Activated naive CD4-positive, alpha-beta T cell treated with anti-CD3 and anti-CD28 coated beads for 36 hours (primary cell): ENCODE results near the gene MRI1. TPM values are rescaled to one million over a fixed set of nuclear protein-coding genes. Genes with fewer than 3 reads are reported as not detected.

ENCODE experiments used
- CTCF ChIA-PET: fragments of 350-600 bp; sonication (Branson Sonifier 250); formaldehyde crosslinking; loops from one replicate; lab custom pipeline; 2021; ENCODE audit warnings: antibody characterized with exemption; lab: Charles Lee
- DNase-seq: peaks from one replicate; pipeline ENCODE4 v3.0.0-alpha.2; 2020
- H3K27ac Mint-ChIP-seq: one replicate; pipeline ENCODE4 v1.8.0; 2021; ENCODE audit warnings: mild to moderate bottlenecking, mixed read lengths
- H3K27me3 Mint-ChIP-seq: one replicate; pipeline ENCODE4 v1.8.0; 2021; ENCODE audit warnings: low read depth, mixed read lengths
- H3K36me3 Mint-ChIP-seq: one replicate; pipeline ENCODE4 v1.8.0; 2021; ENCODE audit warnings: low read depth, mixed read lengths
- H3K4me1 Mint-ChIP-seq: one replicate; pipeline ENCODE4 v1.8.0; 2021; ENCODE audit warnings: low read depth, mixed read lengths
- H3K4me3 Mint-ChIP-seq: one replicate; pipeline ENCODE4 v1.8.0; 2021; ENCODE audit warnings: mild to moderate bottlenecking, moderate library complexity, mixed read lengths
- H3K9me3 Mint-ChIP-seq: one replicate; pipeline ENCODE4 v1.8.0; 2021; ENCODE audit warnings: mixed read lengths
- intact Hi-C: fragments of 100-400 bp; cut with micrococcal nuclease; formaldehyde crosslinking; loops from one replicate; pipeline ENCODE4 v1.15.1; 2023
- total RNA-seq, 2 experiments: library from RNA; stranded (reverse); gene quantifications; one replicate each; pipeline ENCODE4 v1.2.3, GENCODE V29; 2021

The MRI1 gene
- total RNA-seq: 10 to 100 TPM; 14.0 to 14.8 TPM

DNA sequence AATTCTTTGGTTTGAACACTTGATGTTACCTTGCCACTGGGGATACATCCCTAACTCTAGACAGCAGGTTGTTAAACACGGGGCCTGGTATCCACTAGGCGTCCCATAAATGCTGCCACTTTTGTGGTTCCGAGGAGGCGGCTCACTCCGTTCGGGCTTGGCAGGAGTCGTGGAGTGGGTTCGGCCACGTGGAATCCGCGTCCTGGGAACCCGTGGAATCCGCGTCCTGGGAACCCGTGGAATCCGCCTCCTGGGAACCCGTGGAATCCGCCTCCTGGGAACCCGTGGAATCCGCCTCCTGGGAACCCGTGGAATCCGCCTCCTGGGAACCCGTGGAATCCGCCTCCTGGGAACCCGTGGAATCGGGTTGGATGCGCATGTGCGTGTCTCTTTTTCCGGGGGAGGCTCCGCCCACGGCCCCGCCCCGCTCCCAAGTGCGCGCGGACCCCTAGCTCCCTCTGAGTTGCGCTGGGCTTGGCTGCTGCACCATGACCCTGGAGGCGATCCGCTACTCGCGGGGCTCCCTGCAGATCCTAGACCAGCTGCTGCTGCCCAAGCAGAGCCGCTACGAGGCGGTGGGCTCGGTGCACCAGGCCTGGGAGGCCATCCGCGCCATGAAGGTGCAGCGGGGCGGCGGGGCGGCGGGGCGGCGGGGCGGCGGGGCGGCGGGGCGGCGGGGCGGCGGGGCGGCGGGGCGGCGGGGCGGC is at the start of gene MRI1:
Gene MRI1, plus strand, starts transcription at position 422 of the 707 bp plus-strand sequence. Its CDS starts 67 bp downstream, at position 489.
- intact Hi-C loops: no loop called here

GRCh38 chr19:13717194-13717643 is 47.1 kb upstream of the MRI1 start:
- no peak for DNase-seq
- H3K36me3 Mint-ChIP-seq: no peaks in the 10 kb centered on the region
- intact Hi-C loops: no loop called here
- CTCF ChIA-PET: no interaction called here
- H3K4me3 Mint-ChIP-seq: no peak overlapping the region
- H3K27me3 Mint-ChIP-seq: peaks cover 13% of the 10 kb centered on the region
- no peak overlapping the region for H3K27ac Mint-ChIP-seq
- H3K4me1 Mint-ChIP-seq: peaks cover 2% of the 10 kb centered on the region
- peaks cover 6% of the 10 kb centered on the region for H3K9me3 Mint-ChIP-seq

More for the DNA sequence above, at the start of gene MRI1:
- H3K27ac Mint-ChIP-seq: no peak within 1 kb of the TSS
- peaks cover 13% of the 10 kb centered on the region for H3K36me3 Mint-ChIP-seq
- H3K4me1 Mint-ChIP-seq: peaks cover 9% of the 10 kb centered on the region
- H3K9me3 Mint-ChIP-seq: no peaks in the 10 kb centered on the region
- DNase-seq: peak; percentile 42
- CTCF ChIA-PET: interaction anchor here (0.8 kb wide), 2 partner anchors 75 to 98 kb away, joined by 3 read pairs; no protein-coding TSS in a partner anchor
- H3K27me3 Mint-ChIP-seq: no peaks in the 10 kb centered on the region
- peak within 1 kb of the TSS; percentile 79 for H3K4me3 Mint-ChIP-seq

DNA sequence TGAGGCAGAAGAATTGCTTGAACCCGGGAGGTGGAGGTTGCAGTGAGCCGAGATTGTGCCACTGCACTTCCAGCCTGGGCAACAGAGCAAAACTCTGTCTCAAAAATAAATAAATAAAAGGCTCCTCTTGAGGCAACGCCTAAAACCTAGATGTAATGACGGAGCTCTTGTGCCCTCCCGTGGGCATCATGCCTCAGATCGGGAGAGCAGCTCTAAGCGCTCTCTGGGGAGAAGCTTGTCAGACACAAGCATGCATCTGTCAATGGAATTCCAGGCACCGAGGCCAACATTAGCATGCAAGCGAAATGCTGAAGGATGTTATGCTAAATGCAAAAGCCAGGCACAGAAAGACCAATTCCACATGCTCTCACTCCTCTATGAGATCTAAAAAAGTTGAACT is 45.6 kb upstream of the MRI1 start:
- Mint-ChIP-seq H3K27me3 (peaks cover 13% of the 10 kb centered on the region), H3K9me3 (peaks cover 6% of the 10 kb centered on the region), H3K4me1 (peaks cover 2% of the 10 kb centered on the region), H3K4me3 (no peak overlapping the region), H3K36me3 (no peaks in the 10 kb centered on the region), H3K27ac (no peak overlapping the region)
- intact Hi-C loops: no loop called here
- CTCF ChIA-PET: interaction anchor here (0.8 kb wide), 1 partner anchor 125 kb away, joined by 3 read pairs; no protein-coding TSS in a partner anchor
- no peak for DNase-seq

DNA sequence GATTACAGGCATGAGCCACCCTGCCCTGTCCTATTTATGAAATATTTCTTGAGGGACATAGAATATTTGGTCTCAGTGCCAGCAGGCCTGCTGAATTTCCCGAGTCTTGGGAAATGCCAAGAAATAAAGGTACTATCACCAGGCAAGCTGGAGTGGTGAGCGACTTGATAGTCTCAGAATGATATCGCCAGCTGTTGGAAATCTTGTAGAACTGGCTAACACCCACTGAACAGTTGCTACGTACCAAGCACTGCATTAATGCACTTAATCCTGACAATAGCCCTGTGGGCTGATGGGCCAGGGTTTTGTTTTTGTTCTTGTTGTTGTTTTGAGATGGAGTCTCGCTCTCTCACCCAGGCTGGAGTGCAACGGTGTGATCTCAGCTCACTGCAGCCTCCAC is 42.2 kb upstream of the MRI1 start:
- DNase-seq: no peak
- Mint-ChIP-seq H3K9me3 (no peaks in the 10 kb centered on the region), H3K4me3 (no peak overlapping the region), H3K36me3 (no peaks in the 10 kb centered on the region), H3K27ac (no peak overlapping the region), H3K27me3 (peaks cover 5% of the 10 kb centered on the region), H3K4me1 (no peaks in the 10 kb centered on the region)
- CTCF ChIA-PET: interaction anchor here (0.5 to 1.0 kb wide), 2 partner anchors 10 to 134 kb away, joined by 4 to 7 read pairs; no protein-coding TSS in a partner anchor
- intact Hi-C loops: no loop called here

DNA sequence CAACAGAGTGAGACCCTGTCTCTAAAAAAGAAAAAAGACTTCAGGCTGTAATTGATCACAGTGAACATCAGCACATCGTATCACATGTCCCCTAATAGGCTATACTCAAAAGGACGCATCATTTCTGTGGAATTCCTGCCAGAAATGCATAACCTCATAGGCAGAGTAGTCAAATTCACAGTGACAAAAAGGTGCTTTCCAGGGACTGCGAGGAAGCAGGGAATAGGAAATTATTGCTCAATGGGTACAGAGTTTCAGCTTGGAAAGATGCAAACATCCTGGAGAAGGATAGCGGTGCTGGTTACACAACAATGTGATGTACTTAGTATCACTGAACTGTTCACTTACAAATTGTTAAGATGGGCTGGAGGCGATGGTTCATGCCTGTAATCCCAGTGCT is 41.1 kb upstream of the MRI1 start:
- Mint-ChIP-seq H3K36me3 (no peaks in the 10 kb centered on the region), H3K4me3 (no peak overlapping the region), H3K27ac (no peak overlapping the region), H3K27me3 (no peaks in the 10 kb centered on the region), H3K4me1 (no peaks in the 10 kb centered on the region), H3K9me3 (no peaks in the 10 kb centered on the region)
- intact Hi-C loops: no loop called here
- CTCF ChIA-PET: no interaction called here
- DNase-seq: no peak

- DNase-seq: no peak
Measured at GRCh38 chr19:13726323-13726722, 38.0 kb upstream of the MRI1 start.

GRCh38 chr19:13727798-13728197 is 36.5 kb upstream of the MRI1 start:
- Mint-ChIP-seq H3K27ac (no peak overlapping the region), H3K36me3 (no peaks in the 10 kb centered on the region), H3K9me3 (no peaks in the 10 kb centered on the region), H3K4me3 (no peak overlapping the region), H3K4me1 (peaks cover 23% of the 10 kb centered on the region), H3K27me3 (no peaks in the 10 kb centered on the region)
- CTCF ChIA-PET: no interaction called here
- no peak for DNase-seq
- intact Hi-C loops: no loop called here

More at GRCh38 chr19:13726323-13726722, 38.0 kb upstream of the MRI1 start:
- intact Hi-C loops: no loop called here
- H3K36me3 Mint-ChIP-seq: no peaks in the 10 kb centered on the region
- no peak overlapping the region for H3K4me3 Mint-ChIP-seq
- no peaks in the 10 kb centered on the region for H3K27me3 Mint-ChIP-seq
- no peaks in the 10 kb centered on the region for H3K9me3 Mint-ChIP-seq
- CTCF ChIA-PET: interaction anchor here (0.6 kb wide), 1 partner anchor 665 kb away, joined by 3 read pairs; no protein-coding TSS in a partner anchor
- peaks cover 19% of the 10 kb centered on the region for H3K4me1 Mint-ChIP-seq
- H3K27ac Mint-ChIP-seq: no peak overlapping the region

DNA sequence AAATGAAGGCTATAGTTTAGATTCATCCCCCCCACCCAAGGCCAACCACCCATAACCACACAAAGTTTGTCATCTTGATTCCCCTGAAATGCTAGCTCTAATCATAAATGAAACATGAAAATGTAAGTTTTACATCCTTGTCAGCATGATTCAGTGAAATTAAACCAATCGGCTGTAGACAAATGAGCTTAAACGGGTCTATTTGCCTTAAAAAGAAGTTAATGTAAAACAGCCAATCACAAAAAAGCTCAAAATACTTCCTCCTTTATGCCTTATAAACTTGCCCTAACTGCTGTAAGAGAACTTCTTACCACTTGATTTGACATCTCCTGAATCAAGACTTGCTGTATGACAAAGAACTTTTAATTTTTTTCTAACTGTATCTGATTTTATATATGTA is 34.5 kb upstream of the MRI1 start:
- Mint-ChIP-seq H3K36me3 (no peaks in the 10 kb centered on the region), H3K27me3 (no peaks in the 10 kb centered on the region), H3K9me3 (no peaks in the 10 kb centered on the region), H3K27ac (peak overlapping the region; percentile 94), H3K4me1 (peaks cover 23% of the 10 kb centered on the region), H3K4me3 (no peak overlapping the region)
- DNase-seq: peak; percentile 18
- intact Hi-C loops: loop anchor here (2.0 to 5.0 kb wide), 7 partner anchors 45 to 578 kb away; partner anchors contain the start of genes C19orf53, DCAF15, IER2 and STX10
- CTCF ChIA-PET: interaction anchor here (0.8 kb wide), 1 partner anchor 746 kb away, joined by 3 read pairs; no protein-coding TSS in a partner anchor

DNA sequence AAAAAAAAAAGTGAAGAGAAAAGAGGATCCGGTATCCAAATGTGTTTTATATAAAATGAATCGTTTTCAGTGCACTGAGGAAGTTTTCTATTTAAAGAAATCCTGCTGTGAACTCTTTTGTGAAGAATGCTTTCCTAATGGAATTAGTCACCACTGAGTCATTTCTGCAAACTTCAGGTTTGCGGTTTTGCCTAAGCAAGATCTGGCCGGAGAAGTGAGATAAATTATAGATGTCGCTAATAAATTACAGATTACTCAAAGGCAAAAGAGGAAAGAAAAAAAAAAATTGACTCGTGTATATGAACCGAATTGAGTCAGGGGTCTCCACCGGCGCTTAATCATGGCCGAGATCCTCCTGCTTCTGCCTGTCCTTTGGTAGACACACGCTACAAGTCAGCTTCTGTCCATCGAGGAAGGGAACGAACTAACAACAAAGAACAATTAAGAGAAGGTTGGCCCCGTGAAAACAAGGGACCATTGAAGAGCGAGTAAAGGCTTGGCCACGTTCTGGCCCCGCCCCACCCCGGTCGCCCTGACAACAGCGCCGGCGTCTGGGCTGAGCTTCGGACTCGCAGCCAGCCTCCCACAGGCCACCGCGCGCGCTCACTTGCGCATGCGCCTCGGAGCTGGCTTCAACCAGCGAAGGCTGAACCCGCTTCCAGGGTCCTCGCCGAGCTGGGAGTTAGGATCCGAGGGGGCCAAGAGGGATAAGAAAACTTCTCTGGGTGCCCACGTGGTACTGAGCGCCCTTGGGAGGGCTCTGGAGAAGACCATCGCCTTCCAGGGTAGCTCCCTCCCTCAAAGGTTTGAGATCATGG is 33.0 kb upstream of the MRI1 start:
- H3K4me1 Mint-ChIP-seq: peaks cover 23% of the 10 kb centered on the region
- peak; percentile 95 for DNase-seq
- intact Hi-C loops: loop anchor here (1.0 to 5.0 kb wide), 9 partner anchors 16 to 579 kb away; partner anchors contain the start of genes C19orf53, DCAF15, IER2 and STX10
- CTCF ChIA-PET: interaction anchor here (0.6 to 1.3 kb wide), 7 partner anchors 9 to 850 kb away, joined by 3 to 4 read pairs (median 3); partner anchors contain the start of gene BRME1
- H3K36me3 Mint-ChIP-seq: no peaks in the 10 kb centered on the region
- H3K4me3 Mint-ChIP-seq: peak overlapping the region; percentile 84
- H3K27me3 Mint-ChIP-seq: no peaks in the 10 kb centered on the region
- H3K9me3 Mint-ChIP-seq: no peaks in the 10 kb centered on the region
- peak overlapping the region; percentile 94 for H3K27ac Mint-ChIP-seq

- H3K4me3 Mint-ChIP-seq: peak overlapping the region; percentile 84
- no peaks in the 10 kb centered on the region for H3K27me3 Mint-ChIP-seq
- H3K27ac Mint-ChIP-seq: no peak overlapping the region
- H3K36me3 Mint-ChIP-seq: no peaks in the 10 kb centered on the region
- CTCF ChIA-PET: interaction anchor here (1.2 to 1.3 kb wide), 2 partner anchors 9 to 11 kb away, joined by 4 to 6 read pairs; no protein-coding TSS in a partner anchor
- no peaks in the 10 kb centered on the region for H3K9me3 Mint-ChIP-seq
- peaks cover 23% of the 10 kb centered on the region for H3K4me1 Mint-ChIP-seq
- no peak for DNase-seq
- intact Hi-C loops: loop anchor here (5.0 kb wide), 4 partner anchors 65 to 580 kb away; partner anchors contain the start of genes IER2, STX10 and ZSWIM4
Measured at GRCh38 chr19:13732337-13732736, 32.0 kb upstream of the MRI1 start.

GRCh38 chr19:13734751-13735150 is 29.6 kb upstream of the MRI1 start:
- Mint-ChIP-seq H3K36me3 (peaks cover 2% of the 10 kb centered on the region), H3K27ac (no peak overlapping the region), H3K4me3 (no peak overlapping the region), H3K4me1 (peaks cover 19% of the 10 kb centered on the region), H3K9me3 (no peaks in the 10 kb centered on the region), H3K27me3 (no peaks in the 10 kb centered on the region)
- intact Hi-C loops: loop anchor here (5.0 kb wide), 4 partner anchors 63 to 582 kb away; partner anchors contain the start of genes IER2, STX10 and ZSWIM4
- no peak for DNase-seq
- CTCF ChIA-PET: no interaction called here

DNA sequence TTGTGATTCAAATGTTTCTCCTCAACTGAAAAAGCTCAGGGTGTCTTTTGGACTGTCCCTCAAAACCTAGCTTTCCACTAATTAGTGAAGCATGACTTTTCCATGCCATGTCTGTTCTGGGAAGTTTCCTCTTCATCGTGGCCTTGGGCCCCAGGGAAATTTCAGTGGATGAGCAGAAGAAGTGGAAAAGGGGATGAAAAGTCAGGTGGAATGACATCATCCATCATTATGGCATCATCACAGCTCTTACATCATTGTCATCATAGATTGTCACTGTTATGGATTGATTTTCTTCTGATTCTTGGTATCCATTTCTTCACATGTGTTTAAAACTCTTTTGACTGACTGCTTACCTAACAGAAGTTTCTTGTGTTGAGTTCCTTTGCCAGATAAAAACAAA is 26.2 kb upstream of the MRI1 start:
- H3K4me3 Mint-ChIP-seq: no peak overlapping the region
- CTCF ChIA-PET: no interaction called here
- no peak overlapping the region for H3K27ac Mint-ChIP-seq
- no peaks in the 10 kb centered on the region for H3K4me1 Mint-ChIP-seq
- intact Hi-C loops: no loop called here
- H3K27me3 Mint-ChIP-seq: no peaks in the 10 kb centered on the region
- peaks cover 2% of the 10 kb centered on the region for H3K36me3 Mint-ChIP-seq
- DNase-seq: no peak
- no peaks in the 10 kb centered on the region for H3K9me3 Mint-ChIP-seq
